Measurements from ENCODE around the gene NMT1. TPM values are rescaled to one million over a fixed set of nuclear protein-coding genes. Genes with fewer than 3 reads are reported as not detected.

NMT1 gene
- total RNA-seq, 1 experiment from 2014 or later = 117 TPM

GRCh38 chr17:45131616-45132319 is 70.7 kb downstream of the NMT1 start:
- peak overlapping the region; percentile 94 for H3K4me2 ChIP-seq (ENCODE audit: low read length)
- H4K20me1 ChIP-seq (ENCODE audit: low read length) = no peaks in the 10 kb centered on the region
- peak overlapping the region; percentile 75 for H3K4me3 ChIP-seq (ENCODE audit: low read length)
- H3F3A ChIP-seq (ENCODE audit: low read length, unreplicated experiment) = no peaks in the 10 kb centered on the region
- ATAC-seq (no peak), DNase-seq (peak; percentile 59)
- H2AFZ ChIP-seq (ENCODE audit: low read length) = peak overlapping the region; percentile 77
- peaks cover 54% of the 10 kb centered on the region for H3K79me2 ChIP-seq (ENCODE audit: low read length)
- no peaks in the 10 kb centered on the region for H3K27me3 ChIP-seq (ENCODE audit: low read length)
- peak overlapping the region; percentile 62 for H3K9ac ChIP-seq (ENCODE audit: low read length)
- H3K4me1 ChIP-seq (ENCODE audit: insufficient read depth, low read length) = peaks cover 58% of the 10 kb centered on the region
- no peaks in the 10 kb centered on the region for H3K36me3 ChIP-seq (ENCODE audit: low read depth, low read length)
- no peaks in the 10 kb centered on the region for H3K9me3 ChIP-seq (ENCODE audit: low read length)
- intact Hi-C loops (cut with micrococcal nuclease) = loop anchor here (1.0 to 10.0 kb wide), 5 partner anchors 38 to 209 kb away; partner anchors contain the start of genes MAP3K14 and NMT1
- H3K9me2 ChIP-seq (replicated peaks; ENCODE audit: low read length) = no peaks in the 10 kb centered on the region
- BruUV-seq (replicated peaks) = TSS peak; percentile 45
- no peak overlapping the region for H3K27ac ChIP-seq (ENCODE audit: low read length)
- TF ChIP-seq CTCF (conservative IDR thresholded peaks at IDR 0.05; ENCODE audit: low read depth, low read length) = peak; percentile 99
- no peak for TF ChIP-seq EZH2phosphoT487 (IDR thresholded peaks at IDR 0.05; ENCODE audit: borderline replicate concordance, low read length)
- no peak for TF ChIP-seq EZH2 (IDR thresholded peaks at IDR 0.05; ENCODE audit: low read length, unreplicated experiment)
- POLR2A ChIA-PET (ENCODE audit: unreplicated experiment) = no interaction called here
- CTCF ChIA-PET = interaction anchor here (0.6 kb wide), 1 partner anchor 188 kb away, joined by 10 read pairs; no protein-coding TSS in a partner anchor

- Histone ChIP-seq H3K27me3 (ENCODE audit: low read length) (no peaks in the 10 kb centered on the region), H3K4me2 (ENCODE audit: low read length) (peak within 1 kb of the TSS; percentile 95), H3K79me2 (ENCODE audit: low read length) (peaks cover 49% of the 10 kb centered on the region), H3K4me1 (ENCODE audit: insufficient read depth, low read length) (peaks cover 54% of the 10 kb centered on the region), H3F3A (ENCODE audit: low read length, unreplicated experiment) (no peaks in the 10 kb centered on the region), H3K9me2 (replicated peaks; ENCODE audit: low read length) (no peaks in the 10 kb centered on the region), H4K20me1 (ENCODE audit: low read length) (no peaks in the 10 kb centered on the region), H3K4me3 (ENCODE audit: low read length) (peak within 1 kb of the TSS; percentile 75), H3K27ac (ENCODE audit: low read length) (peak within 1 kb of the TSS; percentile 28), H2AFZ (ENCODE audit: low read length) (peak within 1 kb of the TSS; percentile 81), H3K9ac (ENCODE audit: low read length) (peak within 1 kb of the TSS; percentile 62), H3K9me3 (ENCODE audit: low read length) (no peaks in the 10 kb centered on the region), H3K36me3 (ENCODE audit: low read depth, low read length) (no peaks in the 10 kb centered on the region)
- ChIA-PET POLR2A (ENCODE audit: unreplicated experiment) (no interaction called here), CTCF (interaction anchor here (0.9 to 1.0 kb wide), 2 partner anchors 20 to 21 kb away, joined by 3 to 9 read pairs; no protein-coding TSS in a partner anchor)
- ATAC-seq (no peak), DNase-seq (no peak)
- BruUV-seq (replicated peaks) = no TSS peak
- TF ChIP-seq CTCF (conservative IDR thresholded peaks at IDR 0.05; ENCODE audit: low read depth, low read length) (no peak), EZH2 (IDR thresholded peaks at IDR 0.05; ENCODE audit: low read length, unreplicated experiment) (no peak), EZH2phosphoT487 (IDR thresholded peaks at IDR 0.05; ENCODE audit: borderline replicate concordance, low read length) (no peak)
- intact Hi-C loops (cut with micrococcal nuclease) = loop anchor here (1.0 to 10.0 kb wide), 5 partner anchors 39 to 210 kb away; partner anchors contain the start of genes MAP3K14 and NMT1
Measured at GRCh38 chr17:45132320-45132571, 71.1 kb downstream of the NMT1 start, which contains the start of gene PLCD3. Gene PLCD3, minus strand, starts transcription at chr17:45132515. Its CDS starts 105 bp downstream, at chr17:45132410.

Data from PC-3 (cell line).